Endothelial cell of umbilical vein (primary cell): ENCODE results near the gene RANGRF. TPM values are rescaled to one million over a fixed set of nuclear protein-coding genes. Genes with fewer than 3 reads are reported as not detected.

Experiments used
- BruUV-seq: library from RNA; stranded (reverse); fragments of 400-500 nt; replicated peaks from 2 replicates; lab custom pipeline; 2021; lab: Mats Ljungman, UMichigan
- CTCF ChIA-PET: fragments of 300-600, 350-600 bp; sonication (Branson Sonifier 250); formaldehyde crosslinking; loops from one replicate; lab custom pipeline; 2021; ENCODE audit warnings: antibody characterized with exemption, inconsistent platforms; lab: Charles Lee
- POLR2A ChIA-PET: fragments of 300-600, 350-600 bp; sonication (Branson Sonifier 250); formaldehyde crosslinking; loops from one replicate; lab custom pipeline; 2021; ENCODE audit warnings: antibody characterized with exemption, inconsistent platforms; lab: Charles Lee
- DNase-seq: peaks from one replicate; pipeline ENCODE4 v3.0.0-alpha.2; 2011; ENCODE audit warnings: low read depth, low spot score
- FAIRE-seq: peaks from 2 replicates; lab custom pipeline; 2011; peaks lifted over from hg19 to GRCh38; lab: Jason Lieb, UNC
- H2AFZ ChIP-seq: 2 replicates; pipeline ENCODE4 v1.6.0; 2012; ENCODE audit warnings: low read depth, low read length, control low read depth, inconsistent platforms
- H3K27ac ChIP-seq: 2 replicates; pipeline ENCODE4 v1.5.1; 2011; ENCODE audit warnings: low read depth, mild to moderate bottlenecking, control low read depth, low read length, moderate library complexity; ENCODE audit not compliant: insufficient read depth
- H3K27me3 ChIP-seq, 2 experiments: 2 replicates each; pipeline versions ENCODE4 v1.6.0 to v1.6.1; 2011; ENCODE audit warnings: low read length in 2 of 2, mixed read lengths in 1 of 2; ENCODE audit not compliant: control insufficient read depth in 2 of 2, insufficient read depth in 2 of 2
- H3K36me3 ChIP-seq, 2 experiments: 2 replicates in 1 of 2; 3 replicates in 1 of 2; pipeline ENCODE4 v1.5.1; 2011; ENCODE audit warnings: low read length in 2 of 2, mild to moderate bottlenecking in 1 of 2, moderate library complexity in 1 of 2; ENCODE audit not compliant: control insufficient read depth in 2 of 2, insufficient read depth in 2 of 2; ENCODE audit errors: extremely low read depth in 1 of 2
- H3K4me1 ChIP-seq: 3 replicates; pipeline ENCODE4 v1.5.1; 2011; ENCODE audit warnings: mild to moderate bottlenecking, low read length; ENCODE audit not compliant: control insufficient read depth, insufficient read depth; ENCODE audit errors: extremely low read depth
- H3K4me2 ChIP-seq: 2 replicates; pipeline ENCODE4 v1.6.1; 2011; ENCODE audit warnings: low read length, control low read depth, mixed read lengths; ENCODE audit not compliant: insufficient read depth
- H3K4me3 ChIP-seq, 3 experiments: fragments of 200-600 bp in 1 of 3; sonication (generic), shearing (Covaris generic) in 1 of 3; replicated peaks in 1 of 3; 2 replicates each; pipeline ENCODE4 v1.5.1; 2011 to 2016; ENCODE audit warnings: control low read depth in 3 of 3, low read length in 3 of 3, mild to moderate bottlenecking in 2 of 3, inconsistent platforms in 1 of 3, low read depth in 1 of 3, moderate library complexity in 1 of 3; ENCODE audit not compliant: insufficient read depth in 1 of 3
- H3K79me2 ChIP-seq: 2 replicates; pipeline ENCODE4 v1.6.0; 2012; ENCODE audit warnings: low read length, inconsistent platforms; ENCODE audit not compliant: control insufficient read depth, insufficient read depth
- H3K9ac ChIP-seq: replicated peaks from 2 replicates; pipeline ENCODE3; 2011; ENCODE audit warnings: low read length, control low read depth; ENCODE audit not compliant: insufficient read depth; ENCODE audit errors: extremely low read depth
- H3K9me1 ChIP-seq: replicated peaks from 3 replicates; pipeline ENCODE4 v1.6.0; 2011; ENCODE audit warnings: mild to moderate bottlenecking, low read length; ENCODE audit not compliant: control insufficient read depth, insufficient read depth; ENCODE audit errors: extremely low read depth
- H3K9me3 ChIP-seq: replicated peaks from 2 replicates; pipeline ENCODE4 v1.5.1; 2012; ENCODE audit warnings: low read length, inconsistent platforms; ENCODE audit not compliant: control insufficient read depth, insufficient read depth
- H4K20me1 ChIP-seq: replicated peaks from 2 replicates; pipeline ENCODE3; 2011; ENCODE audit warnings: mild to moderate bottlenecking, low read length; ENCODE audit not compliant: control insufficient read depth, insufficient read depth; ENCODE audit errors: extremely low read depth
- EZH2 ChIP-seq: IDR thresholded peaks from 2 replicates; pipeline ENCODE4 v1.6.1; 2012; ENCODE audit warnings: borderline replicate concordance, low read depth, mild to moderate bottlenecking, moderate library complexity, low read length, inconsistent platforms; ENCODE audit not compliant: severe bottlenecking
- FOS ChIP-seq: IDR thresholded peaks from 2 replicates; pipeline ENCODE4 v1.6.1; 2011; ENCODE audit warnings: mild to moderate bottlenecking, low read length, moderate library complexity, borderline replicate concordance; ENCODE audit not compliant: insufficient read depth
- GATA2 ChIP-seq: IDR thresholded peaks from 2 replicates; pipeline ENCODE4 v1.7.0; 2011; ENCODE audit warnings: low read depth, mild to moderate bottlenecking, moderate library complexity, mixed read lengths, low read length; ENCODE audit not compliant: insufficient read length, insufficient read depth
- JUN ChIP-seq: IDR thresholded peaks from 2 replicates; pipeline ENCODE4 v1.6.1; 2011; ENCODE audit warnings: borderline replicate concordance, low read depth; ENCODE audit not compliant: insufficient read length, insufficient read depth
- MYC ChIP-seq: IDR thresholded peaks from one replicate; pipeline ENCODE4 v1.6.1; 2011; ENCODE audit warnings: mild to moderate bottlenecking, low read depth, low read length
- POLR2A ChIP-seq: IDR thresholded peaks from 2 replicates; pipeline ENCODE4 v1.6.1; 2012; ENCODE audit warnings: low read depth, mild to moderate bottlenecking, control low read depth, low read length
- POLR2AphosphoS5 ChIP-seq: IDR thresholded peaks from 2 replicates; pipeline ENCODE4 v1.6.1; 2012; ENCODE audit warnings: low read depth, mild to moderate bottlenecking, control low read depth, low read length, moderate library complexity; ENCODE audit not compliant: insufficient read depth
- dilution Hi-C: fragments of 300-500 bp; cut with MboI; formaldehyde crosslinking; loops from one replicate; pipeline ENCODE4 v1.15.0; 2019; ENCODE audit warnings: low sequenced_read_pairs; ENCODE audit not compliant: extremely low pct_ligation_motif_present
- intact Hi-C: fragments of 100-400 bp; cut with micrococcal nuclease; formaldehyde crosslinking; loops from one replicate; pipeline ENCODE4 v1.10.0; 2022
- polyA plus RNA-seq, 4 experiments: library from polyadenylated mRNA; depleted of rRNA in 3 of 4; stranded (reverse) in 3 of 4; unstranded in 1 of 4; fragments of >200 nt; gene quantifications; 2 replicates each; pipeline versions ENCODE4 v1.2.1 to v1.2.3, GENCODE V29; 2011 to 2012; ENCODE audit warnings: missing spikeins in 1 of 4
- total RNA-seq: library from RNA; stranded (reverse); gene quantifications from 2 replicates; pipeline ENCODE4 v1.2.3, GENCODE V29; 2021
- TF ChIP-seq, protein P1 (sequence below): IDR thresholded peaks from 2 replicates; pipeline ENCODE4 v1.6.1; 2011; ENCODE audit not compliant: insufficient read depth, insufficient read length
- TF ChIP-seq, protein P2 (sequence below), 2 donors: IDR thresholded peaks; 1 replicate in 1 of 2; 2 replicates in 1 of 2; pipeline ENCODE4 v1.5.1; 2011; ENCODE audit warnings: low read length in 2 of 2, mild to moderate bottlenecking in 2 of 2, moderate library complexity in 2 of 2, control low read depth in 1 of 2, inconsistent platforms in 1 of 2, low read depth in 1 of 2; ENCODE audit not compliant: insufficient read depth in 1 of 2; ENCODE audit errors: extremely low read depth in 1 of 2

The RANGRF gene
- total and polyA plus RNA-seq, 2 donors (not counting 3 experiments of a cell fraction or from before 2014, with no cell fraction given), result 36.5 to 52.7 TPM

DNA sequence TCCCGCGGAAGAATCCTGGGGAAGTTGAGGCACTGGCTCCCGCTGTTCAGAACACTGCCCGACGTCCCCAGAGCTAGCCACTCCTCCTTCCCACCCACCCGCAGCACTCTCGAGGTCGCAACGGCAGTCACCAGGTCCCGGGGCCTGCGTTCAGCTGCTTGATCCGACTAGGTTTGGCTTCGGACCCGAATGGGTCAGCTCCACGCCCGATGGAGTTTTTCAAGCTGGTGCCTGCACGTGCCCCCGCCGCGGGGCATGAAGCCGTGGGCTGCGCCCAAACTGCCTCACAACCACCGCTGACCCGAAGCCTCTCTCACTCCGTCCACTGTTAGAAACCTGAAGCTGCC lies 38.8 kb downstream of the RANGRF start:
- TF ChIP-seq POLR2AphosphoS5 (no peak), FOS (no peak)
- peak overlapping the region; percentile 86 for H3K27ac ChIP-seq
- H4K20me1 ChIP-seq, result no peaks in the 10 kb centered on the region
- FAIRE-seq (no peak), DNase-seq (no peak)
- peak overlapping the region; percentile 60 to 74 (median 71) for H3K4me3 ChIP-seq
- ChIA-PET POLR2A (interaction anchor here (2.3 to 2.8 kb wide), 3 partner anchors 33 to 55 kb away, joined by 10 to 17 read pairs (median 16); partner anchors contain the start of genes KRABD2 and RPL26), CTCF (interaction anchor here (0.8 to 3.8 kb wide), 9 partner anchors 8 to 418 kb away, joined by 3 to 39 read pairs (median 9); partner anchors contain the start of genes KRABD2 and ODF4)
- peaks cover 20% of the 10 kb centered on the region for H3K4me1 ChIP-seq
- dilution Hi-C loops, result no loop called here
- H3K79me2 ChIP-seq, result no peaks in the 10 kb centered on the region
- H3K9me3 ChIP-seq, result no peaks in the 10 kb centered on the region
- peaks cover 0 to 1% of the 10 kb centered on the region in 2 experiments for H3K27me3 ChIP-seq
- H3K9ac ChIP-seq, result peak overlapping the region; percentile 69
- peaks cover 0 to under 1% of the 10 kb centered on the region in 2 experiments for H3K36me3 ChIP-seq
- TSS peak; percentile 40 for BruUV-seq
- intact Hi-C loops, result loop anchor here (2.0 kb wide), 1 partner anchor 16 kb away; the partner anchor contains the start of gene ARHGEF15
- H3K4me2 ChIP-seq, result peak overlapping the region; percentile 91
- peak overlapping the region; percentile 97 for H2AFZ ChIP-seq
- H3K9me1 ChIP-seq, result no peaks in the 10 kb centered on the region

DNA sequence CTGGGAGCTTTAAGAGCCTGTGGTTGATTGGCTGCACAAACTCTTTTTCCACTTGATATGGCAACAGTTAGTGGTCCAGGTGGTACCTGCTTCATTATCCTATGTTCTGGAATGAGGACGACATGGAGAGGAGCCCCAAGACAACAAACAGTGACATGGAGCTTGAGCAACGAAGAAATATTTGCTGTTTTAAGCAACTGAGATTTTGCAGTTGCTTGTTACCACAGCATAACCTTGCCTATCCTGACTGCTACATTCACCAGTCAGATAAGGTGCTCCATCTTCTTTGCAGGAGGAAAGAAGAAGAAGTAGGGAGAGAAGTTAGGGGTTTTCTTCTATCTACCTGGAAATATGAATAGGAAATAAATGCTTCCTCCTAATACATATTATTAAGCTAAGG lies 43.7 kb downstream of the RANGRF start:
- peaks cover 0 to 1% of the 10 kb centered on the region in 2 experiments for H3K27me3 ChIP-seq
- CTCF ChIA-PET, result interaction anchor here (1.0 kb wide), 1 partner anchor 14 kb away, joined by 3 read pairs; no protein-coding TSS in a partner anchor
- no peaks in the 10 kb centered on the region for H3K36me3 ChIP-seq
- no TSS peak for BruUV-seq
- H3K4me2 ChIP-seq, result no peak overlapping the region
- POLR2A ChIA-PET, result no interaction called here
- no peak overlapping the region for H2AFZ ChIP-seq
- no peak for DNase-seq
- H3K4me3 ChIP-seq, result no peak overlapping the region
- H3K9ac ChIP-seq, result no peak overlapping the region
- no peaks in the 10 kb centered on the region for H4K20me1 ChIP-seq
- peaks cover 5% of the 10 kb centered on the region for H3K4me1 ChIP-seq
- H3K79me2 ChIP-seq, result no peaks in the 10 kb centered on the region
- no peaks in the 10 kb centered on the region for H3K9me1 ChIP-seq
- H3K9me3 ChIP-seq, result no peaks in the 10 kb centered on the region
- dilution Hi-C loops, result no loop called here
- TF ChIP-seq EZH2, result no peak
- TF ChIP-seq MYC, result no peak
- TF ChIP-seq, protein P1, sequence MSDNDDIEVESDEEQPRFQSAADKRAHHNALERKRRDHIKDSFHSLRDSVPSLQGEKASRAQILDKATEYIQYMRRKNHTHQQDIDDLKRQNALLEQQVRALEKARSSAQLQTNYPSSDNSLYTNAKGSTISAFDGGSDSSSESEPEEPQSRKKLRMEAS, result no peak
- no peak for TF ChIP-seq POLR2AphosphoS5
- TF ChIP-seq POLR2A, result no peak
- no peak for TF ChIP-seq FOS
- TF ChIP-seq GATA2, result no peak
- TF ChIP-seq, protein P2, sequence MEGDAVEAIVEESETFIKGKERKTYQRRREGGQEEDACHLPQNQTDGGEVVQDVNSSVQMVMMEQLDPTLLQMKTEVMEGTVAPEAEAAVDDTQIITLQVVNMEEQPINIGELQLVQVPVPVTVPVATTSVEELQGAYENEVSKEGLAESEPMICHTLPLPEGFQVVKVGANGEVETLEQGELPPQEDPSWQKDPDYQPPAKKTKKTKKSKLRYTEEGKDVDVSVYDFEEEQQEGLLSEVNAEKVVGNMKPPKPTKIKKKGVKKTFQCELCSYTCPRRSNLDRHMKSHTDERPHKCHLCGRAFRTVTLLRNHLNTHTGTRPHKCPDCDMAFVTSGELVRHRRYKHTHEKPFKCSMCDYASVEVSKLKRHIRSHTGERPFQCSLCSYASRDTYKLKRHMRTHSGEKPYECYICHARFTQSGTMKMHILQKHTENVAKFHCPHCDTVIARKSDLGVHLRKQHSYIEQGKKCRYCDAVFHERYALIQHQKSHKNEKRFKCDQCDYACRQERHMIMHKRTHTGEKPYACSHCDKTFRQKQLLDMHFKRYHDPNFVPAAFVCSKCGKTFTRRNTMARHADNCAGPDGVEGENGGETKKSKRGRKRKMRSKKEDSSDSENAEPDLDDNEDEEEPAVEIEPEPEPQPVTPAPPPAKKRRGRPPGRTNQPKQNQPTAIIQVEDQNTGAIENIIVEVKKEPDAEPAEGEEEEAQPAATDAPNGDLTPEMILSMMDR (IDR thresholded peaks at IDR 0.05; ENCODE audit: extremely low read depth in 1 of 2, insufficient read depth in 1 of 2, low read depth in 1 of 2, low read length in 2 of 2), result no peak
- TF ChIP-seq JUN, result no peak
- H3K27ac ChIP-seq, result no peak overlapping the region
- intact Hi-C loops, result loop anchor here (10.0 kb wide), 1 partner anchor 1207 kb away; no protein-coding TSS in a partner anchor
- no peak for FAIRE-seq
